Activated CD4-positive, CD25-positive, alpha-beta regulatory T cell treated with anti-CD3 and anti-CD28 coated beads, Interleukin-2, amount 50 U/mL, for 24 hours (primary cell): ENCODE data around the gene SPATA22.
"Not testable (repeated sequence)": the region's sequence is repeated elsewhere in the genome, so short reads cannot be mapped to it uniquely, and the experiment has no call there.

Source experiments
- ATAC-seq, 2 donors: fragments of 150-1000 bp; cut with Tn5 transposase; one replicate each; pipeline ENCODE4 v1.10.0; 2021; ENCODE audit warnings: mild to moderate bottlenecking in 1 of 2, moderate library complexity in 1 of 2

The SPATA22 gene

GRCh38 chr17:3471599-3471998 is at the start of gene SPATA22:
TSS of gene SPATA22 (minus strand) at chr17:3471819. CDS start at chr17:3469325, 2,494 bp downstream.
- ATAC-seq, result no peak

GRCh38 chr17:3519472-3519871 is 47.9 kb upstream of the SPATA22 start:
- ATAC-seq, result not testable (repeated sequence)

- ATAC-seq, result no peak
Observed at GRCh38 chr17:3514873-3515272, 43.3 kb upstream of the SPATA22 start.

GRCh38 chr17:3514167-3514566 is 42.5 kb upstream of the SPATA22 start:
- ATAC-seq, result not testable (repeated sequence)

- ATAC-seq, result no peak
Observed at GRCh38 chr17:3513305-3514035, 41.9 kb upstream of the SPATA22 start.

- no peak for ATAC-seq
Observed at GRCh38 chr17:3512505-3513171, 41.0 kb upstream of the SPATA22 start.

GRCh38 chr17:3511852-3512504 is 40.4 kb upstream of the SPATA22 start:
- no peak for ATAC-seq

GRCh38 chr17:3510090-3510489 is 38.5 kb upstream of the SPATA22 start:
- ATAC-seq, result no peak

- no peak for ATAC-seq
Observed at GRCh38 chr17:3507869-3508268, 36.2 kb upstream of the SPATA22 start.

GRCh38 chr17:3507071-3507470 is 35.5 kb upstream of the SPATA22 start:
- no peak for ATAC-seq

- ATAC-seq, result no peak
Observed at GRCh38 chr17:3506054-3506453, 34.4 kb upstream of the SPATA22 start.

- ATAC-seq, result no peak
Observed at GRCh38 chr17:3505008-3505407, 33.4 kb upstream of the SPATA22 start.

- no peak for ATAC-seq
Observed at GRCh38 chr17:3503285-3503684, 31.7 kb upstream of the SPATA22 start.

GRCh38 chr17:3502466-3502865 is 30.8 kb upstream of the SPATA22 start:
- ATAC-seq, result no peak

GRCh38 chr17:3501344-3501743 is 29.7 kb upstream of the SPATA22 start:
- no peak for ATAC-seq

- no peak for ATAC-seq
Observed at GRCh38 chr17:3497101-3497500, 25.5 kb upstream of the SPATA22 start.

GRCh38 chr17:3485481-3486068 is 14.0 kb upstream of the SPATA22 start:
- ATAC-seq, result no peak

- no peak for ATAC-seq
Observed at GRCh38 chr17:3482852-3483251, 11.2 kb upstream of the SPATA22 start.

- ATAC-seq, result no peak
Observed at GRCh38 chr17:3479988-3480387, 8.4 kb upstream of the SPATA22 start.

GRCh38 chr17:3475812-3476610 is 4.4 kb upstream of the SPATA22 start, which contains the start of gene ASPA:
TSS of gene ASPA (plus strand) at chr17:3475997. CDS start at chr17:3476160, 163 bp downstream.
- no peak for ATAC-seq

- ATAC-seq, result no peak
Observed at GRCh38 chr17:3475251-3475685, 3.6 kb upstream of the SPATA22 start.

- ATAC-seq, result no peak
Observed at GRCh38 chr17:3474212-3474611, 2.6 kb upstream of the SPATA22 start.
